ENCODE data around the gene PAF1. TPM values are rescaled to one million over a fixed set of nuclear protein-coding genes. Genes with fewer than 3 reads are reported as not detected.

Gene PAF1
- total RNA-seq, 3 donors from 2014 or later = 41.3 to 49.5 (median 45.2) TPM

DNA sequence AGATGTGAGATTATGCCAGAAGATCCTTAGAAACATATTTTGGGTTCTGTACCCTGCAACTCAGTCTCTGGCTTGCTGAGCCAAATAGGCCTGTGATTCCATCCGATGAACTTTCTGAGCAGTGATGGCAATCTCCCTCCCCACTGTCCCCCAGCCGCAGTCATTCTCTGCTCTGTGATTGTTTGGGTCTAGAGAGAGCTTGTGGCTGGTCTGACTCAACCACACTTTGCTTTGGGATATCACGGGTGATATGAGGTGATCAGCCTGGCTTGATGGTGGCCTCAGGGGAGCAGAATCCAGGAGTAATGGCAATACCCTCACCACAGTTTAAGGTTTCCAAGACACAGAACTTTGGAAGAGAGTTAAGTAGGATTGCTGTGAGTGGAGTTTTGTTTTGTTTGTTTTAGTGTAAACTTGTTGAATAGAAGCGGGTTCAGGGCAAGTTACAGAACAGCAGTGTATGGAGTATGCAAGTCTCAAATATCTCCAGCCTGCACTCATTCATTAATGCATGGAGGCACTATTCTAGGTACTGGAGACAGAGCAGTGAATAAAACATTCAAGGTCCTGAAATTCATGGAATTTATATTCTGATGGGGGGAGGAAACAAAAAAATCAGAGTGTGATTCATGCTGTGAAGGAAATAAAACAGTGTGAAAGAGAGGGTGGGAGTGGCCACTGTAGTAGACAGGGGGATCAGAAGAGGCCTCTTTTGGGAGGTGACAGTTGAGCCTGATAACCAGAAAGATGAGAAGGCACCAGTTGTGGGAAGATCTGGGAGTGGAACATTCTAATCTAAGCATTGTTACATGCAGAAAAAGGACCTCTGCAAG lies 43.4 kb downstream of the PAF1 start:
- Histone ChIP-seq H3K4me1 (peaks cover 0 to 29% of the 10 kb centered on the region in 2 donors), H3K27ac (peak overlapping the region in 1 of 2 donors; percentile 13), H3K36me3 (no peaks in the 10 kb centered on the region), H3K9me3 (no peaks in the 10 kb centered on the region), H3K4me3 (no peak overlapping the region), H3K27me3 (no peaks in the 10 kb centered on the region)
- DNase-seq (ENCODE audit: low spot score in 2 of 2) = no peak
- TF ChIP-seq CTCF (IDR thresholded peaks at IDR 0.05) (no peak), POLR2AphosphoS5 (IDR thresholded peaks at IDR 0.05) (no peak), POLR2A (IDR thresholded peaks at IDR 0.05) (no peak)
- intact Hi-C loops (cut with DNase I; ENCODE audit: low total_unique reads) = loop anchor here (10.0 kb wide), 1 partner anchor 943 kb away; the partner anchor contains the start of gene FAM98C

DNA sequence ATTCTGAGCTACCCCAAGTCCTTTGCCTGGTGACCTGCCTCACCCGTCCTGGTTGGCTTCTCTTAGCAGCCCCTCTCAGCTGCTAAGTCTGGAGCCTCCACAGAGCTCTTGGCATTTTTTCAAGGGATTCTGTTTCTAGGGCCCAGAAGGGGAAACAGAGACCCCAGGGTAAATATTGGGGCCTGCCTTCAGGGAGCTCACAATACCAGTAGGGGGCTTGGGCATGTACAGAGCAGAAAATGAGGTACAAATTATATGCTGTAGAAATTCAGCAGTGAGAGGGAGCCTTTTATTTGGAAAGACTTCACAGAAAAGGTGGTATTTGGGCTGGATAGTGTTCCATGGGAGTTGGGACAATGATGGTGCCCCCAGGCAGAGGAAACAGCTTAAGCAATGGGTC lies 45.0 kb downstream of the PAF1 start:
- H3K27ac ChIP-seq = peak overlapping the region; percentile 11 to 48
- intact Hi-C loops (cut with DNase I; ENCODE audit: low total_unique reads) = loop anchor here (10.0 kb wide), 1 partner anchor 941 kb away; the partner anchor contains the start of gene FAM98C

DNA sequence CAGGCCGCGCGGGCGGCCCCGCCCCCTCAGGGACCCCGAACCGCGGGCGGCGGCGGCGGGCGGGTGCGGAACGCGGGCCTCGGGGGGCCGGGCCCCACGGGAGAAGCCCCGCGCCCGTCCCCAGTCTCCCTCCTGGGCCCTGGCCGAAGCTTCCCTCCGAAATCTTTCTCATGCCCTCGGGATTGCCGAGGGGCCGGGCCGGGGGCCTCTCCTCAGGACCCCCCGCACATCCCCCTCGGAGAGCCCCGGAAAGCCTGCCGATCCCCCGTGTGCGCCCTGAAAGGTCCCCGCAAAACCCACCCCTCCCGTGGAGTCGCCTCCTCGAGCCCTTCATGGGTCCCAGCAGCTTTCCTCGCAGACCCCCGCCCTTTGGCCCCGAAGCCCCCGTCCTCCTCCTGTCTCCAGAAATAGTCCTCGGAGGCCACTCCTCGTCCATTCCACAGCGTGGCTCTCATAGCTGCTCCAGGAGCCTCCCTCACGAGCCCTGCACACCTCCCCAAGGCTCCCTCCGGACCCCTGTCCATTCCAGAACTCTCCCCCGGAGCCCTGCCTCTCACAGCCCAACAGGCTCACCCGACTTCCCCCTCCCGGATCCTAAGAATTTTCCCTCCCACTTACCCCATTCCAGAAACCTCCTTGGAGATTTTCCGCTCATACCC lies 48.1 kb downstream of the PAF1 start:
- Histone ChIP-seq H3K27ac (peak overlapping the region; percentile 93 to 97), H3K27me3 (no peaks in the 10 kb centered on the region), H3K9me3 (no peaks in the 10 kb centered on the region), H3K4me3 (peak overlapping the region; percentile 67 to 94 (median 89)), H3K4me1 (peaks cover 0 to 29% of the 10 kb centered on the region in 2 donors), H3K36me3 (no peaks in the 10 kb centered on the region)
- no peak for TF ChIP-seq CTCF (IDR thresholded peaks at IDR 0.05)
- no peak for TF ChIP-seq POLR2A (IDR thresholded peaks at IDR 0.05)
- TF ChIP-seq POLR2AphosphoS5 (IDR thresholded peaks at IDR 0.05) = no peak
- peak in 1 of 2 donors; percentile 49 for DNase-seq (ENCODE audit: low spot score in 2 of 2)
- intact Hi-C loops (cut with DNase I; ENCODE audit: low total_unique reads) = loop anchor here (10.0 kb wide), 1 partner anchor 938 kb away; the partner anchor contains the start of gene FAM98C

More for the DNA sequence above, 45.0 kb downstream of the PAF1 start:
- no peaks in the 10 kb centered on the region for H3K36me3 ChIP-seq
- no peak for DNase-seq (ENCODE audit: low spot score in 2 of 2)
- no peak for TF ChIP-seq POLR2AphosphoS5 (IDR thresholded peaks at IDR 0.05)
- H3K27me3 ChIP-seq = no peaks in the 10 kb centered on the region
- no peaks in the 10 kb centered on the region for H3K9me3 ChIP-seq
- peaks cover 0 to 29% of the 10 kb centered on the region in 2 donors for H3K4me1 ChIP-seq
- H3K4me3 ChIP-seq = no peak overlapping the region

DNA sequence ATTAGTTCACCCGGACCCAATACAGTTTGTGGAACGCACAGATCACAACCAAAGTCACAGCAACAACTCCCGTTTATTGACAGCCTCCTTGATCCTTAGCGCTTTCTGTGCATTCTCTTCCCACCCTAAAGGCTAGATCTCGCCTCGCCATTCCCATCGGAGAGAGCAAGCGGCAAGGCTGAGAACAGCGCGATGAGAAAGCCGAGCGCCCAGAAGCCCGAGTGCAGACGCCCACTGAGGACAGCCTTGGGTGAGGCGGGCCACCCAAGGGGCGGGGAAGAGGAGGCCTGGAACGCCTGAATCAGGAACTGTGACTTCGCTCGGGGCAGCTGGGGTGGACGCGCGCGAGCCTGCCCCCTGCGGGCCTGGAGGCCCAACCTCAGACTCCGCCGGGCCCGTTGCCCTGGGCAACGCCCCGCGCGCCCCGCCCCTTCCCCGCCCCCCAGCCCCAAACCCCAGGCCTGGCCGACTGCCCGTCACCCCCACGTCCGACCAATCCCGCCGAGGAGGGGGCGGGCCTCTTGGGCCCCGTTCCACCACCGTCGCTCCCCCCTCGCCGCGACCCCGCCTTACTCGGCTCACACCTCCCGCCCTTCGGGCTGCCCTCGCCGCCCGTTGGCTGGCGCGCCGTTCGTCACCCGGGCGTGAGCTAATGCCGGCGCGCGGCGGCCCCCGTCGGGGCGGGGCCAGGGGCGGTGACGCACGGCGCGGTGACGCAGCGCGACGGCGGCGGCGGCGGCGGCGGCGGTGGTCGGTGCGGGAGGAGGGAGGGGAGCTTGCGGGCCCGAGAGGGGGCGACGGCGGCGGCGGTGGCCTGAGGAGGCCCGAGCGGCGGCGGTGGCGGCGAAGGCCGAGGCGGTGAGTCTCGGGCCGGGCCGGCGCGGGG lies 48.9 kb downstream of the PAF1 start, which contains the start of gene SAMD4B:
Gene SAMD4B (plus strand): TSS at position 703 of the 886 bp plus-strand sequence. CDS start 14,473 bp downstream, outside the sequence.
- Histone ChIP-seq H3K27me3 (no peaks in the 10 kb centered on the region), H3K27ac (peak within 1 kb of the TSS; percentile 93 to 97), H3K4me1 (peaks cover 0 to 29% of the 10 kb centered on the region in 2 donors), H3K9me3 (no peaks in the 10 kb centered on the region), H3K4me3 (peak within 1 kb of the TSS; percentile 70 to 94 (median 89)), H3K36me3 (no peaks in the 10 kb centered on the region)
- intact Hi-C loops (cut with DNase I; ENCODE audit: low total_unique reads) = loop anchor here (10.0 kb wide), 1 partner anchor 937 kb away; the partner anchor contains the start of gene FAM98C
- DNase-seq (ENCODE audit: low spot score in 2 of 2) = peak; percentile 98 to 99
- TF ChIP-seq POLR2AphosphoS5 (IDR thresholded peaks at IDR 0.05) (peak; percentile 88 to 94 (median 92)), CTCF (IDR thresholded peaks at IDR 0.05) (peak; percentile 52 to 76 (median 76)), POLR2A (IDR thresholded peaks at IDR 0.05) (peak; percentile 76)

All from breast epithelium (tissue), 4 donors.